ENCODE data around the gene ADAMTS18. TPM values are rescaled to one million over a fixed set of nuclear protein-coding genes. Genes with fewer than 3 reads are reported as not detected.

ADAMTS18 gene
- total RNA-seq, 2 donors from 2014 or later, result 2.7 TPM; not detected in 1

DNA sequence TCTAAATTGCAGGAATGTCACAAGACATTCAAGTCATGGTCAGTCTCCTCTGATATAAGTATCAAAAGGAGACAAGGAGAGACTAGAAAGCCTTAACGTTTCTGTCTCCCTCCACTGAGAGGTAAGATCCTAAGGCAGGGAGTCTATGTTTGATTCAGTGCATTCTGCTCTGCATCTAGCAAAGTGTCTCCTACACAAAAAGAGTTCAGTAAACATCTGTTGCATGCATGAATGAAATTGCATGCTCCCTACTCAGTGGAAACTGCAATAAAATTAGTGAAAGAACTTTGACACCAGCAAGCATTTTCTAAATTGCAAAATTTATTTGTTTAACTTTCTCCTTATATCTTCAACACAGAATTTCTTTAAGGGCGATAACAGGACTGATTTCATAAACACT is 111.1 kb downstream of the ADAMTS18 start:
- H3K27ac ChIP-seq, result no peak overlapping the region
- H3K9me3 ChIP-seq, result no peaks in the 10 kb centered on the region
- intact Hi-C loops (cut with DNase I), result no loop called here
- no peak for DNase-seq (ENCODE audit: low spot score)
- 19% methylated on average over 2 of the region's 2 CpGs for WGBS
- no peaks in the 10 kb centered on the region for H3K36me3 ChIP-seq
- no peaks in the 10 kb centered on the region for H3K4me1 ChIP-seq (replicated peaks)
- no peaks in the 10 kb centered on the region for H3K27me3 ChIP-seq (replicated peaks; ENCODE audit: insufficient read depth)
- H3K4me3 ChIP-seq, result no peak overlapping the region
- TF ChIP-seq POLR2AphosphoS5 (IDR thresholded peaks at IDR 0.05), result no peak
- TF ChIP-seq POLR2A (IDR thresholded peaks at IDR 0.05), result no peak
- TF ChIP-seq, protein P1, sequence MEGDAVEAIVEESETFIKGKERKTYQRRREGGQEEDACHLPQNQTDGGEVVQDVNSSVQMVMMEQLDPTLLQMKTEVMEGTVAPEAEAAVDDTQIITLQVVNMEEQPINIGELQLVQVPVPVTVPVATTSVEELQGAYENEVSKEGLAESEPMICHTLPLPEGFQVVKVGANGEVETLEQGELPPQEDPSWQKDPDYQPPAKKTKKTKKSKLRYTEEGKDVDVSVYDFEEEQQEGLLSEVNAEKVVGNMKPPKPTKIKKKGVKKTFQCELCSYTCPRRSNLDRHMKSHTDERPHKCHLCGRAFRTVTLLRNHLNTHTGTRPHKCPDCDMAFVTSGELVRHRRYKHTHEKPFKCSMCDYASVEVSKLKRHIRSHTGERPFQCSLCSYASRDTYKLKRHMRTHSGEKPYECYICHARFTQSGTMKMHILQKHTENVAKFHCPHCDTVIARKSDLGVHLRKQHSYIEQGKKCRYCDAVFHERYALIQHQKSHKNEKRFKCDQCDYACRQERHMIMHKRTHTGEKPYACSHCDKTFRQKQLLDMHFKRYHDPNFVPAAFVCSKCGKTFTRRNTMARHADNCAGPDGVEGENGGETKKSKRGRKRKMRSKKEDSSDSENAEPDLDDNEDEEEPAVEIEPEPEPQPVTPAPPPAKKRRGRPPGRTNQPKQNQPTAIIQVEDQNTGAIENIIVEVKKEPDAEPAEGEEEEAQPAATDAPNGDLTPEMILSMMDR (IDR thresholded peaks at IDR 0.05), result no peak

DNA sequence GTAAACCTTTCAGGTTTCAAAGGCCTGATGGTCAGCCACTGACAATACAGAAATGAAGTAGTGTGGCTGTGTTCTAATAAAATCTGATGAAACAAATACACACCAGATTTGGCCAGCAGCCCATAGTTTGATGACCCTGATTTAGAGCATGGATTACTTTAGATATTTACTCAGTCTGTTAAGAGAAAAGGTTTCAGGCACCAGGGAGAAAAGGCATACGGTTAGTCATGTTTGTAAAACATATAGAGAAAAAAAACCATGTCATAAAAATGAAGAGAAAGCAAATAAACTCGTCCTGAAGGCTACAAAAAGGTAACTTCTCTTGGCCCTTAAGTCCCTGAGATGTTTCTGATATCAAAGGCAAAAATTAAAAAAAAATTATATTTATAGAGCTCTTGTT is 112.1 kb downstream of the ADAMTS18 start:
- TF ChIP-seq, protein P1 (IDR thresholded peaks at IDR 0.05), result no peak
- TF ChIP-seq POLR2AphosphoS5 (IDR thresholded peaks at IDR 0.05), result no peak
- no peak for TF ChIP-seq POLR2A (IDR thresholded peaks at IDR 0.05)
- no peaks in the 10 kb centered on the region for H3K9me3 ChIP-seq
- DNase-seq (ENCODE audit: low spot score), result no peak
- no peak overlapping the region for H3K4me3 ChIP-seq
- H3K36me3 ChIP-seq, result no peaks in the 10 kb centered on the region
- H3K4me1 ChIP-seq (replicated peaks), result no peaks in the 10 kb centered on the region
- WGBS, result 24% methylated on average over 2 of the region's 2 CpGs
- no peaks in the 10 kb centered on the region for H3K27me3 ChIP-seq (replicated peaks; ENCODE audit: insufficient read depth)
- H3K27ac ChIP-seq, result no peak overlapping the region
- intact Hi-C loops (cut with DNase I), result no loop called here

DNA sequence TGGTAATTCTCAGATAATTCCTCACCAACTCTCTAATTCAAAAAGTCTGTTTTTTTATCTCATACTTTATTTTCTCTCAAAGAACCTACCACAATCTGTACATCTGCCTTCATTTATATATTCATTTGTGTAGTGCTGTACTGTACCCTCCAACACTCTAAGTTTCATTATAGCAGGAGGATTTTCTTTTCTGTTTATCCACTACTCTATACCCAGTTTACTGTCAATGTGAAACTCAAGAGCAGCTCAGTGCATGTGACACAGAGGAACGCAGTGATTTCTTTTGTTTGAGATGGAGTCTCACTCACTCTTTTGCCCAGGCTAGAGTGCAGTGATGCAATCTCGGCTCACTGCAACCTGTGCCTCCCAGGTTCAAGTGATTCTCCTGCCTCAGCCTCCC is 117.8 kb downstream of the ADAMTS18 start:
- intact Hi-C loops (cut with DNase I), result no loop called here
- no peaks in the 10 kb centered on the region for H3K27me3 ChIP-seq (replicated peaks; ENCODE audit: insufficient read depth)
- TF ChIP-seq, protein P1 (IDR thresholded peaks at IDR 0.05), result no peak
- TF ChIP-seq POLR2AphosphoS5 (IDR thresholded peaks at IDR 0.05) (no peak), POLR2A (IDR thresholded peaks at IDR 0.05) (no peak)
- DNase-seq (ENCODE audit: low spot score), result no peak
- H3K4me1 ChIP-seq (replicated peaks), result no peaks in the 10 kb centered on the region
- WGBS, result 89% methylated on average over 2 of the region's 2 CpGs
- no peak overlapping the region for H3K4me3 ChIP-seq
- no peaks in the 10 kb centered on the region for H3K9me3 ChIP-seq
- no peak overlapping the region for H3K27ac ChIP-seq
- no peaks in the 10 kb centered on the region for H3K36me3 ChIP-seq

DNA sequence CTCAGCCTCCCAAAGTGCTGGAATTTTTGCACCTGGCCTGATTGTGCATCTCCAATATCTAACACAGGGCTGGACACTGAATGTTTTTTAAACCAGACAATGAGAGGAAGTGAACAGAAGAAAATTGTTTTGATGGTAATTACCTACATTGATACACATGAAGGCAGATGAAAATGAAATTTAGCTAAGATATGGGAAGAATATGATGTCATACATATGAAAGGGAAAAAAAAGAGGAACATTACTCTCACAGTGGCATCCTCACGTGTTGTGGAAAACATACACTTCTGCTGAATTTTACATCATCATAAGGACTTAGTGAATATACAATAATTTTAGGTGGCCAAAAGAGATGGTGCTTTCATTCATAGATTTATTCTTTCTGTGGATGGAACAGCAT is 124.0 kb downstream of the ADAMTS18 start:
- 84% methylated on average over 1 of the region's 1 CpG for WGBS
- intact Hi-C loops (cut with DNase I), result no loop called here
- H3K27me3 ChIP-seq (replicated peaks; ENCODE audit: insufficient read depth), result no peaks in the 10 kb centered on the region
- DNase-seq (ENCODE audit: low spot score), result no peak
- TF ChIP-seq POLR2AphosphoS5 (IDR thresholded peaks at IDR 0.05) (no peak), POLR2A (IDR thresholded peaks at IDR 0.05) (no peak)
- TF ChIP-seq, protein P1 (IDR thresholded peaks at IDR 0.05), result no peak
- no peak overlapping the region for H3K4me3 ChIP-seq
- H3K9me3 ChIP-seq, result no peaks in the 10 kb centered on the region
- no peak overlapping the region for H3K27ac ChIP-seq
- no peaks in the 10 kb centered on the region for H3K4me1 ChIP-seq (replicated peaks)
- H3K36me3 ChIP-seq, result no peaks in the 10 kb centered on the region

DNA sequence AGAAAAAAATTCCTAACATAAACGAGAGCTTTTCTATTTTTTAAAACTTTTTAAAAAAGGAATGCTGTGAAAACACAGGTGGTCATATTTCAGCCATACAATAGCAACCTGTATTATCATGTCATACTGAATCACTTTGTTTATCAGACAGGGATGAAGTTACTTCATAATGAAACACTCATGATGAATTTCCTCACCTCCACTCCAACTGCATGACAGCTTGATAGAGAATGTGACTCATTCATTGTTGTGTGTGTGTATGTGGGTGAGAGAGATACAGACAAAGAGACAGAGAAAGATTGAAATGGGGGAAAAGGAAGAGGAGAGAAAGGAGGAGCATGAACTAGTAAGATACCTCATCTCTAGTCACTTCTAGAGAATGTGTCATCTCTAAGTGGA is 126.7 kb downstream of the ADAMTS18 start:
- 29% methylated on average over 1 of the region's 1 CpG for WGBS
- no peaks in the 10 kb centered on the region for H3K36me3 ChIP-seq
- H3K27me3 ChIP-seq (replicated peaks; ENCODE audit: insufficient read depth), result no peaks in the 10 kb centered on the region

More for the DNA sequence above, 126.7 kb downstream of the ADAMTS18 start:
- no peak for TF ChIP-seq POLR2A (IDR thresholded peaks at IDR 0.05)
- TF ChIP-seq, protein P1 (IDR thresholded peaks at IDR 0.05), result no peak
- no peak for TF ChIP-seq POLR2AphosphoS5 (IDR thresholded peaks at IDR 0.05)
- DNase-seq (ENCODE audit: low spot score), result no peak
- Histone ChIP-seq H3K27ac (no peak overlapping the region), H3K4me1 (replicated peaks) (no peaks in the 10 kb centered on the region), H3K4me3 (no peak overlapping the region), H3K9me3 (no peaks in the 10 kb centered on the region)
- intact Hi-C loops (cut with DNase I), result no loop called here

Data from prostate gland (tissue), 2 donors.